CD14-positive monocyte (primary cell): ENCODE data around the gene TPSG1. TPM values are rescaled to one million over a fixed set of nuclear protein-coding genes. Genes with fewer than 3 reads are reported as not detected.
"Not testable (repeated sequence)": the region's sequence is repeated elsewhere in the genome, so short reads cannot be mapped to it uniquely, and the experiment has no call there.

Source experiments
- DNase-seq, 3 donors: peaks; one replicate each; pipeline ENCODE4 v3.0.0-alpha.2; 2011 to 2022
- H2AFZ ChIP-seq: 2 replicates; pipeline ENCODE4 v1.6.0; 2012; ENCODE audit warnings: mild to moderate bottlenecking, low read depth, low read length, inconsistent platforms; ENCODE audit not compliant: insufficient read depth, poor library complexity, severe bottlenecking
- H3K27ac ChIP-seq, 2 donors: 1 replicate in 1 of 2; 2 replicates in 1 of 2; pipeline ENCODE4 v1.5.1; 2012 to 2013; ENCODE audit warnings: low read length in 2 of 2, control low read depth in 1 of 2, inconsistent platforms in 1 of 2, low read depth in 1 of 2, mild to moderate bottlenecking in 1 of 2
- H3K27me3 ChIP-seq, 2 donors: one replicate each; pipeline versions ENCODE4 v1.6.0 to v1.6.1; 2011 to 2013; ENCODE audit warnings: low read length in 2 of 2; ENCODE audit not compliant: control insufficient read depth in 2 of 2, insufficient read depth in 2 of 2
- H3K36me3 ChIP-seq, 2 donors: replicated peaks in 1 of 2; 1 replicate in 1 of 2; 2 replicates in 1 of 2; pipeline versions ENCODE4 v1.5.1 to v1.6.1; 2012 to 2013; ENCODE audit warnings: low read length in 2 of 2, control low read depth in 1 of 2, inconsistent platforms in 1 of 2, mild to moderate bottlenecking in 1 of 2; ENCODE audit not compliant: insufficient read depth in 2 of 2, control insufficient read depth in 1 of 2
- H3K4me1 ChIP-seq, 2 donors: 1 replicate in 1 of 2; 2 replicates in 1 of 2; pipeline versions ENCODE4 v1.5.1 to v1.6.1; 2012 to 2013; ENCODE audit warnings: low read length in 2 of 2, control low read depth in 1 of 2, inconsistent platforms in 1 of 2, mild to moderate bottlenecking in 1 of 2, moderate library complexity in 1 of 2; ENCODE audit not compliant: insufficient read depth in 2 of 2, control insufficient read depth in 1 of 2
- H3K4me2 ChIP-seq: replicated peaks from 2 replicates; pipeline ENCODE3; 2012; ENCODE audit warnings: low read length, moderate library complexity, mild to moderate bottlenecking; ENCODE audit not compliant: poor library complexity, severe bottlenecking; ENCODE audit errors: extremely low read depth
- H3K4me3 ChIP-seq, 3 experiments: fragments of 200-600 bp in 1 of 3; sonication (generic) in 1 of 3; replicated peaks in 1 of 3; 1 replicate in 2 of 3; 2 replicates in 1 of 3; pipeline ENCODE4 v1.5.1; 2011 to 2013; ENCODE audit warnings: low read length in 3 of 3, mild to moderate bottlenecking in 3 of 3, control low read depth in 2 of 3, low read depth in 2 of 3, inconsistent platforms in 1 of 3, moderate library complexity in 1 of 3
- H3K79me2 ChIP-seq: 2 replicates; pipeline ENCODE4 v1.6.0; 2012; ENCODE audit warnings: mild to moderate bottlenecking, control low read depth, inconsistent platforms, low read length, moderate library complexity; ENCODE audit not compliant: insufficient read depth
- H3K9ac ChIP-seq: 2 replicates; pipeline ENCODE4 v1.6.0; 2017; ENCODE audit warnings: low read length, mild to moderate bottlenecking; ENCODE audit not compliant: insufficient read depth, poor library complexity, severe bottlenecking
- H3K9me3 ChIP-seq, 2 donors: replicated peaks in 1 of 2; 1 replicate in 1 of 2; 2 replicates in 1 of 2; pipeline versions ENCODE4 v1.5.1 to v1.6.1; 2012 to 2013; ENCODE audit warnings: low read length in 2 of 2, control low read depth in 1 of 2; ENCODE audit not compliant: control insufficient read depth in 1 of 2, insufficient read depth in 1 of 2
- H4K20me1 ChIP-seq: 2 replicates; pipeline ENCODE4 v1.6.0; 2012; ENCODE audit warnings: mild to moderate bottlenecking, low read length, control low read depth, moderate library complexity; ENCODE audit not compliant: insufficient read depth
- H3K27ac Mint-ChIP-seq, 7 donors: one replicate each; pipeline ENCODE4 v1.8.0; 2020; ENCODE audit warnings: mild to moderate bottlenecking in 7 of 7, mixed read lengths in 7 of 7, moderate library complexity in 6 of 7, inconsistent platforms in 2 of 7
- H3K27me3 Mint-ChIP-seq, 3 donors: one replicate each; pipeline ENCODE4 v1.8.0; 2021 to 2022; ENCODE audit warnings: low read depth in 3 of 3, mild to moderate bottlenecking in 3 of 3, mixed read lengths in 3 of 3, moderate library complexity in 3 of 3, inconsistent platforms in 1 of 3
- H3K36me3 Mint-ChIP-seq, 2 donors: one replicate each; pipeline ENCODE4 v1.8.0; 2020; ENCODE audit warnings: mixed read lengths in 2 of 2, inconsistent platforms in 1 of 2, mild to moderate bottlenecking in 1 of 2
- H3K4me1 Mint-ChIP-seq: one replicate; pipeline ENCODE4 v1.8.0; 2020; ENCODE audit warnings: mild to moderate bottlenecking, mixed read lengths
- H3K4me3 Mint-ChIP-seq, 2 donors: one replicate each; pipeline ENCODE4 v1.8.0; 2020; ENCODE audit warnings: mild to moderate bottlenecking in 2 of 2, mixed read lengths in 2 of 2, moderate library complexity in 1 of 2
- H3K9me3 Mint-ChIP-seq, 7 donors: one replicate each; pipeline ENCODE4 v1.8.0; 2020 to 2022; ENCODE audit warnings: mixed read lengths in 7 of 7, mild to moderate bottlenecking in 6 of 7, moderate library complexity in 6 of 7, inconsistent platforms in 2 of 7
- WGBS: methylation state at CpG from one replicate; pipeline ENCODE4 v1.1.5; 2013; ENCODE audit warnings: missing lambda C conversion rate; ENCODE audit not compliant: insufficient coverage; 5-methylcytosine and 5-hydroxymethylcytosine counted together
- intact Hi-C, 2 donors: fragments of 100-400 bp; cut with micrococcal nuclease; formaldehyde crosslinking; loops; one replicate each; pipeline versions ENCODE4 v1.15.0 to v1.15.1; 2023
- polyA plus RNA-seq, 3 donors: library from polyadenylated mRNA; depleted of rRNA in 1 of 3; unstranded in 2 of 3; stranded (reverse) in 1 of 3; fragments of 300-500 nt in 2 of 3; fragments of >200 nt in 1 of 3; fragmentation: Illumina TruSeq in 2 of 3; gene quantifications; 1 replicate in 2 of 3; 2 replicates in 1 of 3; pipeline ENCODE4 v1.2.3, GENCODE V29; 2012 to 2021
- TF ChIP-seq, protein P1 (sequence below): fragments of 200-600 bp; IDR thresholded peaks from one replicate; pipeline ENCODE4 v1.8.0; 2022; ENCODE audit warnings: antibody characterized with exemption, mild to moderate bottlenecking

TPSG1 gene
- polyA plus RNA-seq, 3 donors, result not detected

DNA sequence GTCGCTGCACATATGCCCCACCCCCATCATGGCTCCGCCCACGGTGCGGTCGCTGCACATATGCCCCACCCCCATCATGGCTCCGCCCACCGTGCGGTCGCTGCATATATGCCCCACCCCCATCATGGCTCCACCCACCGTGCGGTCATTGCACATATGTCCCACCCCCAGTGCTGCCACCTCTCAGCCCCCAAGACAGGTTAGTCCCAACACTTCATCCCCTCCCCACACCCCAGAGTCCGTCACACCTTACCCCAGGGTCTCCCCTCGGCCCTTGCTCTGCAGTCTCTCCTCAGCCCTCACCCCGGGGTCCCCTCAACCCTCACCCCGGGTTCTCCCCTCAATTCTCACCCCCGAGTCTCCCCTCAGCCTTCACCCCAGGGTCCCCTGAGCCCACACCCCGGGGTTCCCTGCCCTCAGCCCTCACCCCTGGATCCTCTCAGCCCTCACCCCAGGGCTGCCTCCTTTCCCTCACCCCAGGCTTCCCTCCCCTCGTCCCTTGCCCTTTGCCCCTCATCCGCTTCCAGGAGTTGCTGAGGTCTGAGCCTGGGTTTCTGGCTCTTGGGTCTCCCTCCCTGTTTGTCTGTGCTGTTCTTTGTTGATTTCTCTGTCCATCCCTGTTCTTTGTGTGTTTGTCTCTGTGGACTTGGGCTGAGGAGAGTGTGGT, 25.6 kb downstream of the TPSG1 start:
- no peak overlapping the region for H3K27ac ChIP-seq
- no peaks in the 10 kb centered on the region for H3K79me2 ChIP-seq
- Mint-ChIP-seq H3K4me1 (no peaks in the 10 kb centered on the region), H3K4me3 (no peak overlapping the region), H3K9me3 (peaks cover 2 to 17% (median 9%) of the 10 kb centered on the region in 7 donors), H3K36me3 (no peaks in the 10 kb centered on the region), H3K27me3 (peaks cover 1 to 4% (median 2%) of the 10 kb centered on the region in 3 donors), H3K27ac (peak overlapping the region in 1 of 7 donors; percentile 12)
- peaks cover 0 to 6% of the 10 kb centered on the region in 2 donors for H3K9me3 ChIP-seq
- no peak for DNase-seq
- H3K27me3 ChIP-seq, result no peaks in the 10 kb centered on the region
- no peaks in the 10 kb centered on the region for H3K36me3 ChIP-seq
- H3K4me2 ChIP-seq, result no peak overlapping the region
- H2AFZ ChIP-seq, result no peak overlapping the region
- TF ChIP-seq, protein P1, sequence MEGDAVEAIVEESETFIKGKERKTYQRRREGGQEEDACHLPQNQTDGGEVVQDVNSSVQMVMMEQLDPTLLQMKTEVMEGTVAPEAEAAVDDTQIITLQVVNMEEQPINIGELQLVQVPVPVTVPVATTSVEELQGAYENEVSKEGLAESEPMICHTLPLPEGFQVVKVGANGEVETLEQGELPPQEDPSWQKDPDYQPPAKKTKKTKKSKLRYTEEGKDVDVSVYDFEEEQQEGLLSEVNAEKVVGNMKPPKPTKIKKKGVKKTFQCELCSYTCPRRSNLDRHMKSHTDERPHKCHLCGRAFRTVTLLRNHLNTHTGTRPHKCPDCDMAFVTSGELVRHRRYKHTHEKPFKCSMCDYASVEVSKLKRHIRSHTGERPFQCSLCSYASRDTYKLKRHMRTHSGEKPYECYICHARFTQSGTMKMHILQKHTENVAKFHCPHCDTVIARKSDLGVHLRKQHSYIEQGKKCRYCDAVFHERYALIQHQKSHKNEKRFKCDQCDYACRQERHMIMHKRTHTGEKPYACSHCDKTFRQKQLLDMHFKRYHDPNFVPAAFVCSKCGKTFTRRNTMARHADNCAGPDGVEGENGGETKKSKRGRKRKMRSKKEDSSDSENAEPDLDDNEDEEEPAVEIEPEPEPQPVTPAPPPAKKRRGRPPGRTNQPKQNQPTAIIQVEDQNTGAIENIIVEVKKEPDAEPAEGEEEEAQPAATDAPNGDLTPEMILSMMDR, result no peak
- WGBS, result 92% methylated on average over 9 of the region's 19 CpGs
- H3K9ac ChIP-seq, result no peak overlapping the region
- H3K4me3 ChIP-seq, result no peak overlapping the region
- intact Hi-C loops, result no loop called here
- no peaks in the 10 kb centered on the region for H3K4me1 ChIP-seq
- H4K20me1 ChIP-seq, result no peaks in the 10 kb centered on the region

DNA sequence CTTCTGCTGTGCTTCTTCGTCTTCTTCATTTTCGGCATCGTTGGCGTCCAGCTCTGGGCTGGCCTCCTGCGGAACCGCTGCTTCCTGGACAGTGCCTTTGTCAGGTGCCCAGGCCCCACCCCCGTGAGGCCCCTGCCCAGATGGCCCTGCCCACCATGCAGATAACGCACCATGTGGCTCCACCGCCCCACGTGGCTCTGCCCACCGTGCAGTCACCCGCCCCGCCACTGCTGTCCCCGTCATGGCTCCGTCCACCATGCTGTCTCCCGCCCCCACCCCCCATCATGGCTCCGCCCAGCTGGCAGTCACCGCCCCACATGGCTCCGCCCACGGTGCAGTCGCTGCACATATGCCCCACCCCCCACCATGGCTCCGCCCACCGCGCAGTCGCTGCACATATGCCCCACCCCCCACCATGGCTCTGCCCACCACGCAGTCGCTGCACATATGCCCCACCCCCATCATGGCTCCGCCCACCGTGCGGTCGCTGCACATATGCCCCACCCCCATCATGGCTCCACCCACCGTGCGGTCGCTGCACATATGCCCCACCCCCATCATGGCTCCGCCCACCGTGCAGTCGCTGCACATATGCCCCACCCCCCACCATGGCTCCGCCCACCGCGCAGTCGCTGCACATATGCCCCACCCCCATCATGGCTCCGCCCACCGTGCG, 26.3 kb downstream of the TPSG1 start:
- H3K36me3 ChIP-seq, H3K4me1 ChIP-seq, H3K9ac ChIP-seq, H3K9me3 ChIP-seq, H3K27me3 Mint-ChIP-seq, H3K27ac ChIP-seq, intact Hi-C loops, H3K27ac Mint-ChIP-seq, DNase-seq, H3K4me3 Mint-ChIP-seq, H2AFZ ChIP-seq, H3K36me3 Mint-ChIP-seq, H4K20me1 ChIP-seq, H3K79me2 ChIP-seq, H3K4me3 ChIP-seq, H3K27me3 ChIP-seq, H3K4me2 ChIP-seq, H3K4me1 Mint-ChIP-seq: not testable (repeated sequence)
- H3K9me3 Mint-ChIP-seq, result peaks cover 2 to 17% (median 9%) of the 10 kb centered on the region in 7 donors
- WGBS, result 94% methylated on average over 13 of the region's 44 CpGs
